ENCODE measurements around the gene SPDYC. TPM values are rescaled to one million over a fixed set of nuclear protein-coding genes. Genes with fewer than 3 reads are reported as not detected.

Gene SPDYC
- total RNA-seq, 1 experiment from 2014 or later, result 1.2 TPM

- ChIA-PET POLR2A (no interaction called here), RAD21 (ENCODE audit: low non-redundant PET in 1 of 2, low total read pairs in 2 of 2, uncharacterized antibody in 2 of 2, unreplicated experiment in 2 of 2) (no interaction called here), CTCF (no interaction called here)
- Histone ChIP-seq H3K9me3 (ENCODE audit: control insufficient read depth in 1 of 2, insufficient read depth in 1 of 2, low read depth in 1 of 2, low read length in 2 of 2) (no peaks in the 10 kb centered on the region), H3K4me2 (ENCODE audit: low read length) (no peak overlapping the region), H3K36me3 (ENCODE audit: control insufficient read depth in 1 of 2, insufficient read depth in 2 of 2, low read length in 2 of 2) (peaks cover 15 to 47% of the 10 kb centered on the region in 2 experiments), H3K27ac (ENCODE audit: low read depth, low read length) (no peak overlapping the region), H2AFZ (ENCODE audit: low read depth, low read length, poor library complexity, severe bottlenecking) (no peak overlapping the region), H3K79me2 (ENCODE audit: insufficient read depth, low read length) (no peaks in the 10 kb centered on the region), H3K4me1 (ENCODE audit: control insufficient read depth in 1 of 2, insufficient read depth in 2 of 2, low read length in 2 of 2) (no peaks in the 10 kb centered on the region; a peak in 1 of 4 replicates), H4K20me1 (ENCODE audit: insufficient read depth) (no peaks in the 10 kb centered on the region), H3K4me3 (replicated peaks in 1 of 2; ENCODE audit: low read depth in 1 of 2, low read length in 2 of 2) (no peak overlapping the region), H3K9me2 (ENCODE audit: insufficient read depth) (no peaks in the 10 kb centered on the region), H3K27me3 (ENCODE audit: insufficient read depth, low read length) (no peaks in the 10 kb centered on the region), H3K9ac (ENCODE audit: low read length) (no peak overlapping the region)
- ATAC-seq (peak; percentile 86), DNase-seq (ENCODE audit: low read depth, low spot score) (no peak)
- intact Hi-C loops (cut with micrococcal nuclease), result loop anchor here (2.0 kb wide), 1 partner anchor 50 kb away; no protein-coding TSS in a partner anchor
- BruUV-seq (replicated peaks), result no TSS peak
- no peak for TF ChIP-seq ZFX (IDR thresholded peaks at IDR 0.05)
- no peak for TF ChIP-seq REST (IDR thresholded peaks at IDR 0.05; ENCODE audit: low read depth)
- TF ChIP-seq JUND (IDR thresholded peaks at IDR 0.05), result no peak
- TF ChIP-seq EGR1 (IDR thresholded peaks at IDR 0.05; ENCODE audit: low read depth), result no peak
- no peak for TF ChIP-seq CBX3 (IDR thresholded peaks at IDR 0.05; ENCODE audit: low read depth)
- TF ChIP-seq YY1 (IDR thresholded peaks at IDR 0.05; ENCODE audit: extremely low read depth, insufficient replicate concordance, low read depth, low read length), result no peak
- no peak for TF ChIP-seq SIN3A (IDR thresholded peaks at IDR 0.05; ENCODE audit: low read depth)
- TF ChIP-seq, protein P1, sequence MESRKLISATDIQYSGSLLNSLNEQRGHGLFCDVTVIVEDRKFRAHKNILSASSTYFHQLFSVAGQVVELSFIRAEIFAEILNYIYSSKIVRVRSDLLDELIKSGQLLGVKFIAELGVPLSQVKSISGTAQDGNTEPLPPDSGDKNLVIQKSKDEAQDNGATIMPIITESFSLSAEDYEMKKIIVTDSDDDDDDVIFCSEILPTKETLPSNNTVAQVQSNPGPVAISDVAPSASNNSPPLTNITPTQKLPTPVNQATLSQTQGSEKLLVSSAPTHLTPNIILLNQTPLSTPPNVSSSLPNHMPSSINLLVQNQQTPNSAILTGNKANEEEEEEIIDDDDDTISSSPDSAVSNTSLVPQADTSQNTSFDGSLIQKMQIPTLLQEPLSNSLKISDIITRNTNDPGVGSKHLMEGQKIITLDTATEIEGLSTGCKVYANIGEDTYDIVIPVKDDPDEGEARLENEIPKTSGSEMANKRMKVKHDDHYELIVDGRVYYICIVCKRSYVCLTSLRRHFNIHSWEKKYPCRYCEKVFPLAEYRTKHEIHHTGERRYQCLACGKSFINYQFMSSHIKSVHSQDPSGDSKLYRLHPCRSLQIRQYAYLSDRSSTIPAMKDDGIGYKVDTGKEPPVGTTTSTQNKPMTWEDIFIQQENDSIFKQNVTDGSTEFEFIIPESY (IDR thresholded peaks at IDR 0.05; ENCODE audit: extremely low read depth, insufficient replicate concordance, low read length), result no peak
- TF ChIP-seq ATF3 (IDR thresholded peaks at IDR 0.05), result no peak
- peak; percentile 72 for TF ChIP-seq RAD21 (IDR thresholded peaks at IDR 0.05; ENCODE audit: low read depth)
- TF ChIP-seq ELF1 (IDR thresholded peaks at IDR 0.05; ENCODE audit: borderline replicate concordance, low read depth), result no peak
- no peak for TF ChIP-seq TCF7L2 (IDR thresholded peaks at IDR 0.05; ENCODE audit: borderline replicate concordance, extremely low read depth, insufficient read depth, insufficient read length)
- TF ChIP-seq SRF (IDR thresholded peaks at IDR 0.05; ENCODE audit: low read depth), result no peak
- TF ChIP-seq POLR2A (IDR thresholded peaks at IDR 0.05; ENCODE audit: borderline replicate concordance, extremely low read depth, insufficient read depth, insufficient read length), result no peak
- TF ChIP-seq EZH2 (IDR thresholded peaks at IDR 0.05), result no peak
- TF ChIP-seq CTCF (IDR thresholded peaks at IDR 0.05 in 2 of 3, conservative IDR thresholded peaks at IDR 0.05 in 1 of 3; ENCODE audit: borderline replicate concordance in 1 of 3, insufficient read depth in 1 of 3, low read depth in 2 of 3, low read length in 2 of 3), result peak; percentile 71 to 96 (median 95)
Observed at GRCh38 chr11:65204646-65205601, 34.9 kb downstream of the SPDYC start.

All from HCT116 (cell line).